GM19238 (cell line): ENCODE data around the gene ZCCHC14.
A peak's percentile ranks its signal among the peaks of the same experiment; 100 is the strongest.
"Not testable (repeated sequence)": the region's sequence is repeated elsewhere in the genome, so short reads cannot be mapped to it uniquely, and the experiment has no call there.

ENCODE experiments used
- DNase-seq: peaks from one replicate; pipeline ENCODE4 v3.0.0; 2011; ENCODE audit warnings: low spot score; ENCODE audit not compliant: insufficient read length

Gene ZCCHC14

GRCh38 chr16:87411375-87412271, 81.2 kb downstream of the ZCCHC14 start:
- DNase-seq: no peak

- no peak for DNase-seq
Observed at GRCh38 chr16:87410968-87411367, 81.9 kb downstream of the ZCCHC14 start.

GRCh38 chr16:87410530-87410929, 82.3 kb downstream of the ZCCHC14 start:
- no peak for DNase-seq

GRCh38 chr16:87409781-87410180, 83.0 kb downstream of the ZCCHC14 start:
- no peak for DNase-seq

GRCh38 chr16:87409153-87409552, 83.7 kb downstream of the ZCCHC14 start:
- DNase-seq: no peak

GRCh38 chr16:87407511-87408112, 85.2 kb downstream of the ZCCHC14 start:
- no peak for DNase-seq

GRCh38 chr16:87406495-87407088, 86.2 kb downstream of the ZCCHC14 start:
- no peak for DNase-seq

- DNase-seq: no peak
Observed at GRCh38 chr16:87404764-87405625, 87.8 kb downstream of the ZCCHC14 start.

GRCh38 chr16:87395181-87395842, 97.5 kb downstream of the ZCCHC14 start:
- no peak for DNase-seq

GRCh38 chr16:87393680-87394055, 99.2 kb downstream of the ZCCHC14 start:
- DNase-seq: no peak

- DNase-seq: peak; percentile 41
Observed at GRCh38 chr16:87392821-87393679, 99.8 kb downstream of the ZCCHC14 start.

- DNase-seq: peak; percentile 94
Observed at GRCh38 chr16:87391950-87392820, 100.6 kb downstream of the ZCCHC14 start, which contains the start of gene MAP1LC3B. TSS of gene MAP1LC3B (plus strand) at chr16:87392336. CDS start at chr16:87392428, 92 bp downstream.

GRCh38 chr16:87391324-87391949, 101.4 kb downstream of the ZCCHC14 start:
- DNase-seq: no peak

- no peak for DNase-seq
Observed at GRCh38 chr16:87390641-87391323, 102.0 kb downstream of the ZCCHC14 start.

GRCh38 chr16:87389914-87390313, 102.9 kb downstream of the ZCCHC14 start:
- DNase-seq: not testable (repeated sequence)

GRCh38 chr16:87389245-87389644, 103.6 kb downstream of the ZCCHC14 start:
- DNase-seq: no peak

- no peak for DNase-seq
Observed at GRCh38 chr16:87388818-87389134, 104.0 kb downstream of the ZCCHC14 start.
